NCI-H1436 (cell line): ENCODE results near the gene EXD1.
"Not testable (repeated sequence)": the region's sequence is repeated elsewhere in the genome, so short reads cannot be mapped to it uniquely, and the experiment has no call there.

ENCODE experiments used
- DNase-seq: peaks from one replicate; lab custom pipeline; 2025; lab: John Stamatoyannopoulos, UW

Gene EXD1

GRCh38 chr15:41139619-41140018 is 90.9 kb downstream of the EXD1 start:
- DNase-seq, result no peak

GRCh38 chr15:41139112-41139511 is 91.4 kb downstream of the EXD1 start:
- DNase-seq, result not testable (repeated sequence)

DNA sequence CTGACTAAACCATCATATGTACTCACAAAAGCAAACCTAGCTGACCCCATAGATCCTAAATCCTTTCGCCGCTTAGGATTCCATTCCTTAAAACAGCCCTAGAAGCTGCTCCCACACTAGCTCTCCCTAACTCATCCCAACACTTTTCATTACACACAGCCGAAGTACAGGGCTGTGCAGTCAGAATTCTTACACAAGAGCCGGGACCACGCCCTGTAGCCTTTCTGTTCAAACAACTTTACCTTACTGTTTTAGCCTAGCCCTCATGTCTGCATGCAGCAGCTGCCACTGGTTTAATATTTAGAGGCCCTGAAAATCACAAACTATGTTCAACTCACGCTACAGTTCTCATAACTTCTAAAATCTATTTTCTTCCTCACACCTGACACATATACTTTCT is 95.0 kb downstream of the EXD1 start:
- DNase-seq, result not testable (repeated sequence)

DNA sequence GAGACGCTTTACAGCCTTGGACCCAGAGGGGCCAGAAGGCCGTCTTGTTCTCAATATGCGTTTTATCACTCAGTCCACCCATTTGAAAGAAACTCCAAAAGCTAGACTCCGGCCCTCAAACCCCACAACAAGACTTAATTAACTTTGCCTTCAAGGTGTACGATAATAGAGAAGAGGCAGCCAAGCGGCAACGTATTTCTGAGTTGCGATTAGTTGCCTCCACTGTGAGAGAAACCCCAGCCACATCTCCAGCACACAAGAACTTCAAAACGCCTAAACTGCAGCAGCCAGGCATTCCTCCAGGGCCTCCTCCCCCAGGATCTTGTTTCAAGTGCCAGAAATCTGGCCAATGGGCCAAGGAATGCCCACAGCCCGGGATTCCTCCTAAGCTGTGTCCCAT is 97.1 kb downstream of the EXD1 start:
- no peak for DNase-seq
